HG02885 (cell line): ENCODE measurements around the gene CEP104.

ENCODE experiments used
- ATAC-seq: cut with Tn5 transposase; IDR thresholded peaks from one replicate; pipeline ENCODE4 v1.9.1; 2021; ENCODE audit warnings: mild to moderate bottlenecking; ENCODE audit not compliant: unreplicated experiment, poor library complexity

CEP104 gene

DNA sequence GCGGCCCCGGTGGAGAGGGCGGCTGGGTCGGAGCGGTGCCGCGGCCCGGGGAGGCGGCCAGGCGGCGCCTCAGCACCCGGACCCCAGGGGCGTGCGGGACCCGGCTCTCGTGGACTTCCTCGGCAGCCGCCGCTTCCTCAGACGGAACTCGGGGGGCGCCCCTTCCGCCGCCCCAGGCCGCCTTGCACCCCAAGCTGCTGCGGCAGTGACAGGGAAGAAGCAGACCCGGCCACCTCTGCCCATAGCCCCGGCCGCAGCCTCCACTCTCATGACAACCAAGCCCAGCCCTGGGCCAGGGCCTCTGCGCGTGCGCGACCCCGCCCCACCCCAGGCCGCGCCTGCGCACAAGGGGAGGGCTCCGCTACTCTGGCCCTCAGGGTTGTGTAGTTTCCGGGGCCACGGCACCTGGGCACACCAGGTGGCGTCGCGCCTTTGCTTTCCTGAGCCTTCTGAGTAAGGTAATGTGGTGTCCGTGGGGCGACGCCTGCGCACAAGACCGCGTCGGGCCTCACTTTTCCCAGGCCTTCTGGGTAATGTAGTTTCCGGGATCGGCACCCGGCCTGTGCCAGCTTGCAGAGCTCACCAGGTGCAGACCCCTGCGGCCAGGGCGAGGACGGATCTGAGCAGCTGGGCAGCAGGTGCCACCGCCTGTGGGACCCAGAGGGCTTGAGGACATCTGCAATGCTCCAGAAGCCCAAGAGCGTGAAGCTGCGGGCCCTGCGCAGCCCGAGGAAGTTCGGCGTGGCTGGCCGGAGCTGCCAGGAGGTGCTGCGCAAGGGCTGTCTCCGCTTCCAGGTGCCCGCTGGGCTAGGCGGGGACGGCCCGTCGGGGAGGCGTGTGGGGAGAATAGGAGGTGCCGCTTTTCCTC lies at the start of gene CEP104, which contains the start of gene DFFB:
Gene CEP104 (minus strand): TSS at position 289 of the 868 bp plus-strand sequence. CDS start 4,804 bp downstream, outside the sequence.
Gene DFFB (plus strand): TSS at position 554 of the 868 bp plus-strand sequence. CDS start 128 bp downstream, at position 682.
- ATAC-seq, result peak; percentile 93

DNA sequence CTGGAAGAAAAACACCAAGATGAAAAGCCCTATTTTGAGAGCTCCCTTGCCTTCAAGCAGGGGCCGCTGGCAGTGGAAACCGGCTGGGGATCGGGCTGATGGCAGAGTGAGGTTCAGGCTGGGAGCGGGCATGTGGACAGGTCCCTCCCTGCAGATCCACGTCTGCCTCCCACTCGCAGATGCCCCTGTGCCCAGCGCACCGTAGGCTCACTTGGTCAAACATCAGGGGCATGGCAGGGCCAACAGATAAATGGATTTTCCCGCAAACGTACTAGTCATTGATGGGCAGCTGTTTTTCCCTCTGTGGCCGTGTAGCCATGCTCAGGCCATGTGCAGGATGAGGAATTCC lies 49.6 kb upstream of the CEP104 start:
- no peak for ATAC-seq

DNA sequence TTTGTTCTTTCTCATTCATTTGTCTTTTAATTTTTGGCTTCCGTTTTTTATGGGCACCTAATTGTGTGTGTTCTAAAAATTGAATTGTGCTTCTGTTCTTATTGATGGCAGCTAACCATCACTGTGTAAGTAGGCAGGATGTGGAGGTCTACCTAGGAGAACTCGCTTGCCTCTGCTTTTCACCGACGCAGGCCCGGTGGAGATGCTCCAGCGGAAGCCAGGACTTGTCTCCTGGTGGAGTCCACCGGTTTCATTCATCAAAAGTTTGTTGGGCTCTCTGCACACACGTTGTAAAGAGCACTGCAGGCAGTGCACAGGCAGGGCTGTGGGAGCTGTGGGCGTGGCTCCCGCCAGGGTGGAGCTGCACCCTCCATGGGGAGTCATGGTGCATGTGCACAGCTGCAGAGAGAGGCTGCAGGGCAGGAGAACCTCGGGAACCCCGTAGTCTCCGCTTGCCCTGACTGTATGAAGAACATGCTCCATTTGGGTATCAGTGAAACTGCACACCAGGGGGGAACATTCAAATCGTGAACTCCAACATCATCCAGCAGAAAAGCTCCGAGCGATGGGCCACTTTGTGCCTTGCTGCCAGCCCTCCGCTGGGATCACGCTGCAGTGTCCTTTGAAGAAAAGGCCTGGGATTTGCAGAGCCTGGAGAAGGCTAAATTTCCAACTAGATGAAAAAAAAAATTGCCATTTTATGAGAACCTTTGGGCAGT lies 49.1 kb upstream of the CEP104 start:
- no peak for ATAC-seq

DNA sequence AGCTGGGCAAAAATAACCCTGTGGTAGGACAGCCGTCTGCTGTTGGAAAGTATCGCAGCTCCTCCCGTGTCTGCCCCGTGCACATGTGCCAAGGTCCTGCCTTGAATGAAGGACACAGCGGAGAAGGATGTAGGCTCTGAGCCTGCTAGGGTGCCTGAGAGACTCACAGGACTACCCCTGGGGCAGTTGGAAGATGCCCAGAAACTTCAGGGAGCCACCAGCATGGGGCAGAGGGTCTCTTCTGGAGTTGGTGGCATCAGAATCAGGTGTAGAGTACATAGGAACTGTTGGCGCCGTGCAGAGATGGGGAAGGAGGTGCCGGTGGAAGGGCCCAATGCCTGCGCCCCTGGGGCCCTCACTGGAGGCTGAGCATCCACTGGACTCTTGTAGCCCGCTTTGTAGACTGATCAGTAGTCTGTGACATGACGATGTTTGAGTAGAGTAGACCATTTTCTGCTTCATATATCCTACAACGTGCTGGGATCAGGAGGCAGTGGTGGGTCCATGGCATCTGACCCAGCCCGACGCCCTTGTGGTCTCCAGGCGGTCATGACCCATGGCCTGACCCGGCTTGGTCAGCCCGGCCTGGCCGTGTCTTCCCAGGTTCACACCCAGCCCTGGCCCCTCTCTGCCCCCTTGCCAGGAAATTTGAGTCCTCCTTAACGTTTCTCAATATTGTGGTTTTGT lies 48.4 kb upstream of the CEP104 start:
- ATAC-seq, result no peak

DNA sequence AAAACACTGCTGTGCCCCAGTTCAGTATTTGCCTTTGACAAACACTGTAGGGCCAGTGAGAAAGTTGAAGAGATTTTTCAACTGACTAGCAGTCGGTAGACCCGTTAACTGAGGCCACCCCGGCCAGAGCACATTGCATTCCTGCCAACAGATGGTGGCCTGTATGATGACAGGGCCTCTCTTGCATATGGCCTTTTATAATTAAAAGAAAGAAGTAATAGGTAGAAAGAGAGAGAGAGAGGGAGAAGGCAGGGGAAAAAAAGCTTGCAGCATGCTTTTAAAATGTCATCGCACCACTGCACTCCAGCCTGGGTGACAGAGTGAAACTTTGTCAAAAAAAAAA lies 47.8 kb upstream of the CEP104 start:
- ATAC-seq, result no peak

DNA sequence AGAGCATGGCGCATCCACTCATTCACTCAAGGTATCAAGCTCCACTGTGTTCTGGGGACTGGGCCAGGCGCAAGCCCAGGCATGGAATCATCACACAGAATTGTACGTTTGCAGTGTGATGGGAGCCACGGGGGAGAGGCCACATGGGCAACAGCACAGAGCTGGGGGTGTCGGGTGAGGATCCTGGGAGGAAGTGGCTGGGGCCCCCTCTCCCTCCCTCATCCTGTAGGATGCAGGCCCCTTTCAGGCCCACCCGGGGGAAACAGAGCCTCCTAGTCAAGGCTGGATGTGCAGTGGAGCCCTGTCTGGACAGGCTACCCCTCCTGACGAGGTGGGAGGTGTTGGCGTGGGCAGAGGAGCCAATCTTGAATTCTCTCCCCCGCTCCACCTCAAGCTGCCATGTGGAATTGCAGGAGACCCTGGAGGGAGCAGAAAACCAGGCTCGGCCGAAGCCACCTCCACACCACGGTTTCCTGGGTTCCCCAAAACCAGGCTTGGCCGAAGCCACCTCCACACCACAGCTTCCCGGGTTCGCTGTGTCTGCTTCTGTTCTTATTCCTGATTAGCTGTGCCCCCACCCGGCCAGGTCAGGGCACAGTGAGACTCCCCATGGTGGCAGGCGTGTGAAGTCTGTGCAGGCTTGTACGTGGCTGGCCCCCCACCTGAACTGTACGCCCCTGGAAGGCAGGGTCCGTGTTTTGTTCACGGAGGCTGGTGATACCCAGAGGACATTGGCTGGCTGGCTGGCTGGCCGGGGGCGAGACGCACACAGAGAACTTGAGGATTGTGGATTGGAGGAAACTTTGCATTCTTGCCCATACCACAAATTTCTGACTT lies 47.2 kb upstream of the CEP104 start:
- no peak for ATAC-seq

DNA sequence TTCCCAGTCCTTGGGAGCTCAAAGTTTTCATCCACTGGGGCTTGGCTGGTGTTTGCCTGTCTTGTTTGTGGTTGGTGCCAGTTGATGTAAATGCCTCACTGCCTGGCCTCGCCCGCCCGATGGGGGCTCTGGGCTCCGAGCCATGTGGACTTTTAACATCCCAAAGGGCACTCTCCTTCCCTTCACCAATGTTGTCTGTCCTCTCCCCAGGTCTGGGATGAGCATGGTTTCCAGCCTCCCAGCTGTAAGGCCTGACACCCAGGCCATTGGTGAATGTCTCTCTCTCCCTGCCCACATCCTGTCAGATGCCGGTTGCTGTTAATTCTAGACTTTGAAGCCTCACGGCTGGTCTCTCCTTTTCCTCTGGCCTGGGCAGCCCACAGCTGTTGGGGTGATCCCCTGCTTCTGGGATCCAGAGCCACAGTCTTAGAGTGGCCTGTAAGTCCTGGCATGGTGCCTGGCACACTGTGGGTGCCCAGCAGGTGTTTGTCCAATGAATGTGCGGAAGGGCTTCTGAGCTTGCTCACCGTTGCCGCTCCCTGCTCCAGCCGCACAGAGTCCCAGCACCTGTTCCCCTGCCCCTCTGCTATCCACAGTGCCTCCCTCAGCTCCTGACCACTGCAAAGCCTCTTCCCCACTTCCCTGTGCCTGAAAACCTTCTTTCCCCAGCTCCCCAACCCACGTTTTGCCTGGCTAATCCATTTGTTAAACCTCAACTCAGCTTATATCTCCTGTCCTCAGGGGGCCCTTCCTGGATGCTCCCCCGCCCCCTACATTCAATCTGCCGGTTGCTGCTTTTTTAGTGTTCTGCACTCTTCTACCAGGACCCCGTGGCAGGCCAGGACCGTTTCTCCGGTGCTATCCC lies 46.4 kb upstream of the CEP104 start:
- ATAC-seq, result no peak

DNA sequence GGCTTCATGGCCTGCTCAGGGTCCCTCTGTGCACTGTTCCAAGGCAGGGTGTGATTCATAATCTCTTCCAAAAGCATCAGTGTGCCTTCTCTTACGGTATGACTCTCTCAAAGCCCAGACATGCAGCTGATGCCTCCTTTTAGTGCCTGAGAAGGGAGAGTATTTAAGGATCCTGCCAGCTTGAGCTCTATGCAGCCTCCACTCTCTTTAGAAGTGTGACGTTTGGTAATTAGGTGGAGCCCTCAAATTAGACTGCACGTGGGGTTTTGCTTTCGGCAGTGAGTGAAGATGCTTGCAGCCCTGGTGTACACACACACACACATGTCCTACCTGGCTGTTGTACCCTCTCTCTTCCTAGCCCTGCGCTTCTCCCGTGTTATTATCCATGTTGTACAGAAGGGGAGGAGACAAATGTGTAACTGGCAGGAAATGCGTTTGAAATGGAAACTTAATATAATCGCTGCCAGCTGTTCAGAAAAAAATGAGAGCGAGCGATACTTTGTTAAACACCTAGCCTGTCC lies 45.6 kb upstream of the CEP104 start:
- ATAC-seq, result no peak

DNA sequence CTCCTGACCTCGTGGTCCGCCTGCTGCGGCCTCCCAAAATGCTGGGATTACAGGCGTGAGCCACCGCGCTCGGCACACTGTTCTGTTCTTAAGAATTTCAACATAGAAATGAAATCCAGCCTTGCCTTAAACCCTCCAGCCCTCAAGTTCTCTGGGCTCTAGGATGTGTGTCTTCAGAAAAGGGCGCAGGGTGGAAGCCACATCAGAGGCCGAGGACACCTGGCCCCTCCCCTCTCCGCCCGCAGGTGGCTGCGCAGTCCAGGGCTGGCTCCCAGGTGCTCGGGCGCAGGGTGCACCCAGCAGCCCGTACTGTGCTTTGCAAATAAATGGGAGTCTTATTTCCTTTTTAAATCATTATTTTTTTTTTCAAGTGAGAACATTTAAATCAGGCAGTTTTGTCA lies 45.1 kb upstream of the CEP104 start:
- ATAC-seq, result no peak

DNA sequence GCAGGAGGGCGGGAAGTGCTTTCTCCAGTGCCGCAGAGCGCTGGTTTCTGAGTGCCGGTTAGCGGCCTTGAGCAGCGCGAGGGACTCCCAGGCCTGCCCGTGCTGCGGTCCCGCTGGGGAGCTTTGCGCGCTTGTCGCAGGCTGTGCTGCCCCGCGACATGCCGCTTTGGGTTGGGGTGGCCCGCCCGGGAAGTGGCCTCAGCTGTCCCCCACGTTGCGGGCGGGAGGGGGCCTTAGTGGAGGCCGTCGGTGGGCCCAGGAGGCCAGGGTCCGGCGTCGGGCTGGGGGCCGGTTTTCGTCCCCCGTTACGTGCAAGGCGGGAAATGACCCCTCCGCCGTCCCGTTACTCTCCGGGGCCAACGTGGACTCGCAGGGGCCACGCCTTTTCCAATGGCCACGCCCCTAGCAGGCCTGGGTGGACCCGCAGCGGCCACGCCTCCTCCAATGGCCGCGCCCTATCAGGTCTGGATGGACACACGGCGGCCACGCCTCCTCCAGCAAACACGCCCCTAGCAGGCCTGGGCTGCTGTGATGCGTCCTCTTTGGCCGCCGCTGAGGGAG lies 44.0 kb upstream of the CEP104 start:
- peak; percentile 66 for ATAC-seq

DNA sequence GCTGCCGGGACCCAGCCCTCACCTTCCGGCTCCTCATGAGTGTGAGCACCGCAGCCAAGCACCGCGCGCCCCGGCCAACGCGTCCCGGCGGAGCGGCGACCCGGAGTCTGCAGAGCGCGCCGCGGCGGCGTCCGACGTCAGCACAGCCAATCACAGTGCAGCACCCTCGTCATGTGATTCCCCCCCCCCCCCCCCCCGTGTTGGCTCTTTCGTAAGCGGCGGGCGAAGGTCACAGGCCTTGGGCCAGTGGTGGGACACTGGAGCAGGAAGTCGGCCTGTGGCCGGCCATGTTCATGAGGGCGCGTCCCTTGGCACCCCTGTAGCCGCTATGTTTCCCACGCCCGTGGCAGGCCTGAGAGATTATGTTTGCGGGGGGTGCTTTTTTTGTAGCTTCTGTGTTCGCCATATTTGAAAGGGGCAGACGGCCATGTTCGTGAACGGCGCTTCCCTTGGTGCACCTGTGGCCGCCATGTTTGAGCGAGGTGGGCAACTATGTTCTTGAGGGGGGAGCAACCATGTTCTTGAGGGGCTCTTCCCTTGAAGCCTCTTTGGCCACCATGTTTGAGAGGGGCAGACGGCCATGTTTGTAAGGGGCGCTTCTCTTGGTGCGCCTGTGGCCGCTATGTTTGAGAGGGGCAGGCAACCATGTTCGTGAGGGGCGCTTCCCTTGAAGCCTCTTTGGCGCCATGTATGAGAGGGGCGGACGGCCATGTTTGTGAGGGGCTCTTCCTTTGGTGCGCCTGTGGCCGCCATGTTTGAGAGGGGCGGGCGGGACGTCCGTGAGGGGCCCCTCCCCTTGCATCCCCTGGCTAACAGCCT lies 43.3 kb upstream of the CEP104 start, which contains the start of gene C1orf174:
Gene C1orf174 (minus strand): TSS at position 123 of the 819 bp plus-strand sequence. CDS start 86 bp downstream, at position 37.
- ATAC-seq, result peak; percentile 72

DNA sequence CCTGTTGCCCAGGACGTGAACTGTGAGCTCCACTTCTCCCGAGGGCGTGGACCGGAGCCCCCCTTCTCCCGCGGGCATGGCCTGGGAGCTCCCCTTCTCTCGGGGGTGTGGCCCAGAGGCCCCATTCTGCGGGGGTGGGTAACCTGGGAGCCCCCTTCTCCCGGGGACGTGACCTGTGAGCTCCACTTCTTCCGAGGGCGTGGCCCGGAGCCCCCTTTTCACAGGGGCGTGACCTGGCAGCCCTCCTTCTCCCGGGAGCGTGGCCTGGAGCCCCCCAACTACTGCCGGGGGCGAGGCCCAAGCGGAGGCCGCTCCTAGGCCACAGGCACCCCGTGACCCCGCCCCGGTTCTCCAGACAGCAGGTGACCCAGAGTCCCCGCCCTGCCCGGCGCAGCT lies 42.7 kb upstream of the CEP104 start:
- peak; percentile 5 for ATAC-seq

DNA sequence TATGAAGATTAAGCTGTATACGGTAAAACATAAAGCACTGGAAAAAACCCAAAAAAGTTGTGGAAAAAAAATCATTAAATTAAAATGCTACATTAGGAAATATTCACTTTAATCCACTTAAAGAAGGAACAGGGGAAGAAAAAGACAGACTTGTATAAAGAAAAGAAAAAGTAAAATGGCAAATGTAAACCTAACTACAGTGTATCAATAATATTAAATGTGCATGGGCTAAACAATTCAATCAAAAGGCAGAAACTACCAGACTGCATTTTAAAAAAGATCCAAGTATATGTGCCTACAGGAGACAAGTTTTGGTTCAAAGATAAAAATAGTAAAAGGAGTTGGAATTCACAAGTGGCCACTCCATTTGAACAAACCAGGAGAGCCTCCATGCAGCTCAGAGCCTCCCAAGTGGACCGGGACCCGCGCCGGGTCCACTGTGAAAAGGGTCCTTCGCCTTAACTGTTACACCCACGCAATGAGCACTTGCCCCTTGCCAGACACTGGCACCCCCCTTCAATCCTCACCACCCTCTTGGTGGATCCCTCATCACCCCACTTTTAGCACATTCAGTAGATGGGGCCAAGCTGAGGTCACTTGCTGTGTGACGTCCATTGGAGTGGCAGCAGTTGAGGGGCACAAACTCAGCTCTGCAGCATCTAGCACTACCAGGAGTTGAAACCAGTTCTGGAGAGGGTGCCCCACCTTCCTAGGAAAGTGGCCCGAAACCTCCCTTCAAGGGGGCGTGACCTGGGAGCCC lies 42.2 kb upstream of the CEP104 start:
- ATAC-seq, result no peak

DNA sequence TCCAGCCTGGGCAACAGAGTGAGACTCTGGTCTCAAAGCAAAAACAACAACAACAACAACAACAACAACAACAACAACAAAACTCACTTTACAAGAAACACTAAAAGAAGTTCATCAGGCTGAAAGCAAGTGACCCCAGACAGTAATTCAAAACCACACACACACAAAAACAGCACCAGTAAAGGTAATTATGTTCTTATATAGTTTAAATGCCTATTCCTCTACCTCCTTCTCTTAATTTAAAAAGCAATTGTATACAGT lies 41.4 kb upstream of the CEP104 start:
- no peak for ATAC-seq

DNA sequence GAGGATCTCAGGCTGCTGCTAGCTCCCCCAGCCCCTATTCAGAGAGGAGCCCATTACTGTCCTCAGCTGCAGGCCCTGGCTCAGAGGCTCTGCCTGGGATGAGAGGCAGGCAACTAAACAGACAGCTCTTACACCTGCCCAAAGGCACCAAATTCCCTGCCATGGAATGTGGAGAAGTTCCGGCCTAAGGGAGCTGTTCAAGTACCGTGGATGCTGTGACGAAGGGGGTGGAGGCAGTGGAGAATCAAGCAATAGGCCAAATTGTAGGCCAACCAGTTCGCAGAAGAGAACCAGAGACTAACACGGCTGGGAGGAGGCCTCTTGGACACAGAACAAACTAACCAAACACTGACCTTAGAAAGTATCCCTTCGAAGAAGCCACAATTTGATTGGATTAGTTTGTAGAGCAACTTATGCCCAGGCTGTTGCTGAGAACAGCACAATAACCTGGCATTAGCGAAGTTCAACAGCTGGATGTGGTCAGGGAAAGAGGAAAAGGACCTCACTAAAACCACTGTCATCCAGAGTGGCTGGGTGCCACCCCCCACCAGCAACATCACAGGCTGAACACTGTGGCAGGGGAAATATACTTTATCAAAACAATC lies 39.5 kb upstream of the CEP104 start:
- no peak for ATAC-seq

DNA sequence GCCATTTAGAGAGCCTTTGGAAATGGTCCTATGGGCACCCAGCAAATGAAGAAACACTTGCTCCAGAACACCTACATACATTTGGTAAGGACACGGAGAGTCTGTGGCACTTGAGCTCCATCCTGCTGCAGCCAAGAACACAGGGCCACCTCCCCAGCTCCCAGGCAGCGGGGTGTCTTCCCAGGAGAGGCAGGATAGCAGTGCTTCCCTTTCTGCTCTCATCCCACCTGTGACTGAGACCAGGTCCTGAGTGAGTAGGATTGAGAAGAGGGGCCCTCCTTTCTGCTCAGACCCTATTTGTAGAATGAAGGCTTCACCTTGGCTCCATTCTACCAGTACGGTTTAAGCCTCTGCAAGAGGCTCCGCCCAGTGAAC lies 38.9 kb upstream of the CEP104 start:
- no peak for ATAC-seq
